Stimulated activated CD8-positive, alpha-beta memory T cell treated with anti-CD3 and anti-CD28 coated beads, Interleukin-7, amount 100 ng/mL, for 1 hour (primary cell): ENCODE results near the gene NNT.
"Not testable (repeated sequence)": the region's sequence is repeated elsewhere in the genome, so short reads cannot be mapped to it uniquely, and the experiment has no call there.

Source experiments
- DNase-seq, 2 donors: peaks; one replicate each; pipeline ENCODE4 v3.0.0-alpha.2; 2020; ENCODE audit warnings: low read depth in 2 of 2

The NNT gene

GRCh38 chr5:43582082-43583005 is 20.6 kb upstream of the NNT start:
- no peak for DNase-seq

DNA sequence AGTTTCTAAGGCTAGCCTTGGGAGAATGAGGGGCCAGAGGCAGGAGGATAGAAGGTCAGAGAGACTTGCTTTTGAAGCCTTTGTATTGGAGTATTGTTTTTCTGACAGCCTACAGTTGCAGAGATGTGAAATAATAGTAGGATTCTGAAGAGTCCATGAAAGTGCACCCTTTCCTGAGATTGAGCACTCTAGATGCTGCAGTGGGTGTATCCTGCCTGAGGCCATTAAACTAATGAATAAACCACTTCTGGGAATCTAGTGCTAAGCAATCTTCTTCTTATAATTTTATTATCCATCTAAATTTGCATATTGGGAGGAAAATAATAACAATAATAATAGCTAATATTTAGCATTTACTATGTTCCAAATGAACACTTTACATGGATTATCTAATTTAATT is 19.3 kb upstream of the NNT start:
- no peak for DNase-seq

DNA sequence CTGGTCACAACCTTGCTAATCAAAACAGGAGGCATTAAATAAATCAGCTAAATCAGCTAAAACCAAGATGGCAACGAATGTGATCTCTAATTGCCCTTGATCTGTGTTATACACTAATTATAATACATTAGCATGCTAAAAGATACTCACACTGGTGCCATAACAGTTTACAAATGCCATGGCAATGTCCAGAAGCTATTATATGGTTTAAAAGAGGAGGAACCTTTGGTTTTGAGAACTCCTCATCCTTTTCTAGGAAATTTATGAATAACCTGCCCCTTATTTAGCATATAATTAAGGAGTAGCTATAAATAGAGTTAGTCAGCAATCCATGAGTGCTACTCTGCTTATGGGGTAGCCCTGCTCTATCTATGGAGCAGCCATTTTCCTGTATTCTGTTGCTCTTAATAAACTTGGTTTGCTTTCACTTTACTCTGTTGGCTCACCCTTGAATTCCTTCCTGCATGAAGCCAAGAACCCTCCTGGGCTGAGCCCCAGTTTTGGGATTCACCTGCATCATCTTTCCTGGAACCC is 18.7 kb upstream of the NNT start:
- DNase-seq: no peak

GRCh38 chr5:43588842-43589241 is 14.1 kb upstream of the NNT start:
- DNase-seq: no peak

GRCh38 chr5:43589310-43589709 is 13.7 kb upstream of the NNT start:
- DNase-seq: no peak

GRCh38 chr5:43590700-43591099 is 12.3 kb upstream of the NNT start:
- DNase-seq: no peak

- DNase-seq: no peak
Observed at GRCh38 chr5:43592363-43592762, 10.6 kb upstream of the NNT start.

GRCh38 chr5:43598927-43599326 is 4.1 kb upstream of the NNT start:
- not testable (repeated sequence) for DNase-seq

DNA sequence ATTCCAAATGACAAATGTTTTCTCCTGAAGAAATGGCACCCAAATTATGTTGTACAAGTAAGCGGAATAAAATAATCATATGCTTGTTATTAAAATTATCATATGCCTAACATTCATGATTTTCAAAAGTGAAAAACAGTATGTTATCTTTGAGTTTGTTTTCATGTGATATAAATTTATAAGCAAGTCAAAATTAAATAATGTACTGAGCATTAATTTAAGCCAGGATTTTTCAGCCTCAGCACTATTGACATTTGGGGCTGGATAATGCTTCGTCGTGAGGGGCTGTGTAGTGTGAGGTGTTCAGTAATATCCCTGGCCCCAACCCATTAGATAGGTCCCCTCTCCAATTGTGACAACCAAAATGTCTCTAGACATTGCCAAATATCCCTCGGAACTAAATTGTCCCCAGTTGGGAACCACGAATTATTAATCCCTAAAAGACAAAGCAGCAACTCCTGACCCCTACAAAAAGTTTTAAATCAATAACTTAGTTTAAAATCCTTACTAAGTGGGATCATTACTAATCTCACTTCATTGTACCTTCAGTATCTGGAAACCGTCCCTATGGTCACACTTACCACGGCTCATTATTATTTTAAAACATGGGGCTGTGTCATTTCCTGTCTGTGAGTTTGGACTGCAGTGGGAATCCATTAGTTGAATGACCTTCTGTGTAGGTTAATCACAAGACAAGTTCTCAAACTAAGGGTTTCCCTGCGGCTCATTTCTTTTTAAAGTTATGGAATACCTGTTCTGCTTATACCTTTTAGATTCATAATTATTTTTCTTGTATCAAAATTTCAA is 1.3 kb upstream of the NNT start:
- DNase-seq: no peak

DNA sequence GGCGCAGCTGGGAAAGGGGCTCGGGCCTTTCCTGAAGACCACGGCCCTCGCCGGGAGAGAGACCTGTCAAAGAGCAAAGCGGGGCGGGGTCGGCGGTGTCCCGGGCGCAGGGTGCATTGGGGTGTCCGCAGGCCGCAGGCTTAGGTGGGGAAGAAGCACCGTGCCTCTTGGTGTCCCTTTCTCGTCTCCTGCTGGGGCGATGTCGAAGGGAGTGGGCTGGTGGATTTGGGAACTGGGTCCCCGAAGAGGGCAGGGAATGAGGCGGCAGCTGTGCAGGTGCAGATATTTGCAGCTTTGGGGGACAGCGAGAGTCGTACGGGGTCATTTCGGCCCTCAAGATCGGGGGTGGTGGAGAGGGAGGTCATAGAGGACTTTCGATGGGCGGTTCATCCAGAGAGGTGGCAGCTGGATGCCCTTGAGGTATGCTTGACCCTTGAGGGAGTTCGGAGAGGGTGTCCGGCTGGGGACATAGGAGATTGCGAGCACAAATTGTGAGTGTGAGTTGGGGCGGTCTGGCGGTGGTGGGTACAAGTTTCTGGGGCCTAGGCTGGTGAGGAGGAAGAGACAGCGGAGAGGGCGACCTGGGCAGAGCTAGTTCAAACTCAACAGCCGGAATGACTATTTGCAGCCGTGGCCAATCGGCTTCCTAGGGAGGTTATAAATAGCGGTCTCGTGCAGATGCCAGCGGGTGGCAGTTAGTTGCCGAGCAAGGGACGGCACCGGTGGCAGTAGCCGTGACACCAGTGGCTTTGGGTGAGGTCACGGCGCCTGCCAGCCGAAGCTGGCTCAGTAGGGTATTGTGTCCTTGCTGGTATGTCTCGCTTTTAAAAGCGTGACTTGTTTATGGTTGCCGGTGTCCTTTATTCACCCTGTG is 601 bp downstream of the NNT start:
- peak; percentile 28 to 29 for DNase-seq

GRCh38 chr5:43604699-43605098 is 1.7 kb downstream of the NNT start:
- no peak for DNase-seq

GRCh38 chr5:43606351-43606750 is 3.4 kb downstream of the NNT start:
- no peak for DNase-seq

DNA sequence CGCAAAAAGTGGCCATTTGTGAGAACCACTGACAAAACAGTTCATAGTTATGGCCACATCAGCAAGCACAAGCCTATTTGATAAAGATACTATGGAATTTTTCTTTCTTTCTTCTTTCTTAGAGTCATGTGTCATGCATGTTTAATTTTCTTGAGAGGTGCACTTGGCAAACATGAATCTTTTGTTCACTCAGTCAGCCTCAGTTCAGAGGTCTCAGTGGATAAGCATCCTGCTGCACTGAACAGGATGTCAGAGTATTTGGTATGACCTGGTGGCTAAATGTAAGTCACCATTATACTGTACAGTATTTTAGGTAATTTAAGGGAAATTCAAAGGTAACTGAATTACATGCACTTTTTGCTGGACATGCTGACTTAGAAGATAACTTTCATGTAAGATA is 5.4 kb downstream of the NNT start:
- no peak for DNase-seq

DNA sequence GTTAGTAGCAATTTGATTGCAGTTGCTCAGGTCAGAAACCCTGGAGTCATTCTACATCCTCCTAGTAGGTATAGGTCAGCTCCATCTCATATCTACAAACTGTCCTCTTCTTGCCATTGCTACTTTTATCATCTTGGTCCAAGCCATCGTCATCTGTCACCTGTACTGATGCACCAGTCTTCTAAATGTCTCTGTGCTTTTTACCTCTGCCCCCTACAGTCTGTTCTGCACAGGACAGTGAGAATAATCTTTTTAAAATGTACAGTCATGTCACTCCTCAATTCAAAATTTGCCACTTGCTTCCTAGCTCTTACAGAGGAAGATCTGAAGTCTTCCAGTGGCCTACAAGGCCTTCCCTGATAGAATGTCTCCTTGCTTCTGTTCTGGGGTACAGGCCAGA is 6.8 kb downstream of the NNT start:
- DNase-seq: no peak

GRCh38 chr5:43613370-43613769 is 10.4 kb downstream of the NNT start:
- no peak for DNase-seq

- no peak for DNase-seq
Observed at GRCh38 chr5:43615445-43616184, 12.6 kb downstream of the NNT start.

DNA sequence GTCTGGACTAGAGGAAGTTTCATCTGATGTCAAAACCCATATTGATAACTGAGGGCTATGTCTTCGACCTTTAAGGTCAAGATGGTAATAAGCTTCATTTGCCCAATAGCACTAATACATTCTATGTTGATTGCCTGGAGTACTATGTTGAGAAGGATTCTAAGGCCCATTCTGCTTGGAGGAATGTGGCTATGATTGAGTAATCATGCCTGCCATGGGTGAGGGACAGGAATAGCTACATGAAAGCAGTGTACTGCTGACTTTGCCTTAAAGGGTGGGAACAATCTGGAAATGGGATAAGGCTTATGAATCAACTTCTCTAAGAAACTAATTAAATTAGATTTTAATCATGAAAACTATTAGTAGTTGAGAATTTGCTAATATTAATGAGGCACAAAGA is 13.6 kb downstream of the NNT start:
- no peak for DNase-seq

- no peak for DNase-seq
Observed at GRCh38 chr5:43619380-43619779, 16.4 kb downstream of the NNT start.

DNA sequence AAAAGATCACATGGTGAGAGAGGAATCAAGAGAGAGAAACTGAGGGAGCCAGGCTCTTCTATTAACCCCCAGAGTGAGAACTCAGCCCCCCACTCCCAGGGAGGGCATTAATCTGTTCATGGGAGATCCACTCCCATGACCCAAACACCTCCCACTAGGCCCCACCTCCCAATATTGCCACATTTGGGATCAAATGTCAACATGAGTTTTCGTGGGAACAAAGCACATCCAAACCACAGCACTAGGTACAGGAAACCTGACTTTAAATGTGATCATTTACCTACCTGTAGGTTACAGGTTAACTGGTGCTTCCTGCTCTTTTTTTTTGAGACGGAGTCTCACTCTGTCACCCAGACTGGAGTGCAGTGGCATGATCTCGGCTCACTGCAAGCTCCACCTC is 16.9 kb downstream of the NNT start:
- DNase-seq: no peak

DNA sequence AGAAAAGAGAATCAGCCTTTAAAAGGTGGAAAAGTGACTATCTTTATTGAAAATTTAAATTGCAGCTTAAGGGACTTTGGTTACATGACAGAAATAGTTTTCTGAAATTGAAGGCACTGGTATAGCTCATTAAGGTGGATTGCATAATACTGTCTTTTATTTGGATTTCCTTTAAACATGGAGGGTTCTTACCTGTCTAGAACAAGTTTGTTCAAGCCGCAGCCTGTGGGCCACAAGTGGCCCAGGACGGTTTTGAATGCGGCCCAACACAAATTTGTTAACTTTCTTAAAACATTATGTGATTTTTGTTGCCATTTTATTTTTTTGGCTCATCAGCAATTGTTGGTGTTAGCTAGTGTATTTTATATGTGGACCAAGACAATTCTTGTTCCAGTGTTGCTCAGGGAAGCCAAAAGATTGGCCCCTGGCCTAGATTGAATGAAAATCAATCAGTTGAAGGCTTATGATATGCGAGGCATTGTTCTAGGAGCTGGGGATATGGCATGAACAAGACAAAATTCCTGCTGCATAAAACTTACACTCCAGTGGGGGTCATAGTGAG is 18.0 kb downstream of the NNT start:
- no peak for DNase-seq

DNA sequence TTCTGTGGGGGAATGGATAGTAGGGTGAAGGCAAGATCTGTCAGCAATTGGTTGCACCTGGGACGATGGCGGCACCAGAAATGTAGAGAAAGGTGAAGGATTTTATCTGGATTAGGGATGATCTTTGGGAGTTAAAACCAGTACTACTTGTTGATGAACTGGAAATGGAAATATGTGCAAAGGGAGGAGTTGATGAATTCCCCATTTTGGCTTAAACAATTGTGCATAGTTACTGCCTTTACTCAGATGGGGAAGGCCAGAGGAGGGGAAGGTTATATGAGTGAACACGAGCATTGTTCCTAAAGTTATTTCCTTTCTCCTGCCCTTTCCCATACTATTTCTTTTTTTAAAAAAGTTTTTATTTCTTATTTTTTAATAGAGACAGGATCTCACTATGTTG is 19.1 kb downstream of the NNT start:
- DNase-seq: no peak
